HG02840 (cell line): ENCODE measurements around the gene NKX1-1.
"Not testable (repeated sequence)": the region's sequence is repeated elsewhere in the genome, so short reads cannot be mapped to it uniquely, and the experiment has no call there.

Source experiments
- ATAC-seq: cut with Tn5 transposase; IDR thresholded peaks from one replicate; pipeline ENCODE4 v1.9.1; 2021; ENCODE audit warnings: mild to moderate bottlenecking, moderate library complexity, moderate number of reproducible peaks; ENCODE audit not compliant: unreplicated experiment, low FRiP score

Gene NKX1-1

GRCh38 chr4:1406394-1406980, at the start of gene NKX1-1:
TSS of gene NKX1-1 (minus strand) at chr4:1406442. CDS start at chr4:1406442, 0 bp downstream.
- ATAC-seq: no peak

- no peak for ATAC-seq
These were observed 47.5 kb upstream of the NKX1-1 start for GRCh38 chr4:1453731-1454130.

- no peak for ATAC-seq
These were observed 46.3 kb upstream of the NKX1-1 start for GRCh38 chr4:1452431-1453051.

GRCh38 chr4:1451752-1452122, 45.5 kb upstream of the NKX1-1 start:
- no peak for ATAC-seq

GRCh38 chr4:1451106-1451751, 45.0 kb upstream of the NKX1-1 start:
- ATAC-seq: no peak

GRCh38 chr4:1449833-1450741, 43.8 kb upstream of the NKX1-1 start:
- no peak for ATAC-seq

GRCh38 chr4:1449475-1449832, 43.2 kb upstream of the NKX1-1 start:
- ATAC-seq: no peak

GRCh38 chr4:1448589-1449420, 42.6 kb upstream of the NKX1-1 start:
- ATAC-seq: no peak

GRCh38 chr4:1447676-1448588, 41.7 kb upstream of the NKX1-1 start:
- no peak for ATAC-seq

GRCh38 chr4:1446502-1447386, 40.5 kb upstream of the NKX1-1 start:
- no peak for ATAC-seq

GRCh38 chr4:1445716-1446445, 39.6 kb upstream of the NKX1-1 start:
- ATAC-seq: no peak

- not testable (repeated sequence) for ATAC-seq
These were observed 37.5 kb upstream of the NKX1-1 start for GRCh38 chr4:1443688-1444172.

GRCh38 chr4:1427010-1427409, 20.8 kb upstream of the NKX1-1 start:
- ATAC-seq: no peak

GRCh38 chr4:1421657-1422056, 15.4 kb upstream of the NKX1-1 start:
- ATAC-seq: no peak

- ATAC-seq: no peak
These were observed 13.5 kb upstream of the NKX1-1 start for GRCh38 chr4:1419708-1420107.

GRCh38 chr4:1418494-1419285, 12.4 kb upstream of the NKX1-1 start:
- ATAC-seq: no peak
